Middle frontal gyrus (tissue), 1 donor: ENCODE data around the gene P4HA3.

Experiments used
- DNase-seq: peaks from one replicate; pipeline ENCODE4 v3.0.0-alpha.2; 2015; ENCODE audit warnings: low spot score; ENCODE audit errors: extremely low spot score

The P4HA3 gene

DNA sequence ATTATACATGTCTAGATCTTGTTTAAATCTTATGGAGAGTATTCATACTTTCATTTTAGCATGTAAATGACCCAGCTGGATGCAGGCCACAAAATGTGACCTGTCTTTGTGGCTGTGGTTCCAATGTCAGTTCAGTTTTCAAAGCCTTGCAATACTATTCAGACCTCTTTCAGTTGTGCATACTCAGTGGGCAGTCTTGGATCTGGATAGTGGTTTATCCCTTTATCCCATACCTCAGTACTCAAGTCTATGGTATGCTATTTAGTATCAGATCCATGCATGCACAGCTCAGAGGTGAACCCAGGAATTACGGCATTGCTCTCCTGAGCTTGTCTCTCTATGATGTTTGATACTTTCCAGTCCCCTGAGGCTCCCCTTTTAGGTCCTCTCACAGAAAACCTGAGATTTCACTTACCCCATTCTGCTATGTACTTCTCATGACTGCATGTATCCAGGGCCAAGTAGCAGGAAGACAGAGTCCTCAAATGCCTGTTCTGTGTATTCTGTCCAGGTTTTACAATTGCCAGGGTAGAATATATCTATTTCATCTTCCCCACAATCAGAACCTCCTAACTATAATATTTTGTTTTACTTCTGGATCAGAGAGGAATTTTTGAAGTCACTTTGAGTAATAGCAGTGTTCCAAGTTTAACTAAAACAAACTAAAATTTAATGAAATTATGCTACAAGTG lies 6.9 kb upstream of the P4HA3 start:
- DNase-seq = no peak

DNA sequence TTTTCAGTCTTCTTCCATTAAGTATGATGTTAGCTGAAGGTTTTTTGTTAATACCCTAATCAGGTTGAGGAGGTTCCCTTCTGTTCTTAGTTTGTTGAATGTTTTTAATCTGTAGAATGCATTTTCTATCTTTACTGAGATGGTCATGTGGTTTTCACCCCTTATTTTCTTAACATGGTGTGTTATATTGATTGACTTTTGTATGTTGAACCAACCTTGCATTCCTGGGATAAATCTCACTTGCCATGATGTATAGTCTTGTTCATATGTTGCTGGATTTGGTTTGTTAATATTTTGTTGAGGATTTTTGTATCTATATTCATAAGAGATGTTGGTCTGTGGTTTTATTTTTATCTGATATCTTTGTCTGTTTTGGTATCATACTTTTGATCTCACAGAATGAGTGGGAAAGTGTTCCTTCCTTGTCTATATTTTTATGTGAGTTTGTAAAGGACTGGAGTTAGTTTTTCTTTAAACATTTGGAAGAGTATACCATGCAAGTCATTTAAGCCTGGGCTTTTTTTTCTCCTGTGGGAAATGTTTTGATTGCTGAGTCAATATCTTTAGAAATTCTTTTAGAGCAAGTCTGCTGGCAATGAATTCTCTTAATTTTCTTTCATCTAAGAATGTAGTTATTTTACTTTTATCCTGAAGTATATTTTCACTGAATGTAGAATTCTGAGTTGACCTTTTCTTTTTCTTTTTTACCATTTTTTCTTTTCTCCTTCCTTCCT lies 5.5 kb upstream of the P4HA3 start:
- DNase-seq = no peak

DNA sequence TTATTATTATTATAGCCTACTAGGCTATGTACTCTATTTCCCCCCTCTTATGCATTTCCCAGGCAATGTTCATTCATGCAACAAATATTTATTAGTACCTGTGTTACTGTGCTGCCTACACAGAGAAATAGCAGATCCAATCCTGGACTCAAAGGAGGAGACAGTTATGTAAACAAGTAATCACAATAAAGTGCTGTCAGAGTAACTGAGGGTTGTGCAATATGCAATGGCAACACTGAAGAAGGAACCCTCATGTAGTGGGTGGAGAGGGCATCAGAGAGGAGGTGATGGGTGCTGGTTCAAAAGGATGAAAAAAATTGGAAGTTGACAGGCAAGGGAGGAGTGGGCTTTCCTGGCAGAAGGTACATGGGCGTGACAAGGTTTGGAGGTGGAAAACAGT lies 886 bp upstream of the P4HA3 start:
- no peak for DNase-seq

DNA sequence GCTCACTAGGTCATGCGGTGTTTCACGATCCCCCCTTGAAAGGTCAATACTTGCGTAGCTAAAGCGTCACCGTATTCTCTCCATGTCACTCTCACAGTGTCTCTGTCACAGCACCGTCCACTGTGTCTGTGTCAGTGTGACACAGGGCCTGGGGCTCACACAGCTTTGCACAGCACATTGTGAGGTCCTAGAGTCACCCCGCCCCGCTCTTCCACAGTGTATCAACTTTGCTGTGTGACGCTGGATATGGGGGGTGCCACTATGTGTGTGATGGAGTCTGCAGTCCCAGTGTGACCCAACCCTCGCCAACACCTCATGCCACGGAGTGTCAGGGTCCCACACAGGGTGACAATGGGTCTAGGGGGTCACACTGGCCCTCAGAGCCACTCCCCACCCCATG lies 583 bp downstream of the P4HA3 start:
- no peak for DNase-seq

DNA sequence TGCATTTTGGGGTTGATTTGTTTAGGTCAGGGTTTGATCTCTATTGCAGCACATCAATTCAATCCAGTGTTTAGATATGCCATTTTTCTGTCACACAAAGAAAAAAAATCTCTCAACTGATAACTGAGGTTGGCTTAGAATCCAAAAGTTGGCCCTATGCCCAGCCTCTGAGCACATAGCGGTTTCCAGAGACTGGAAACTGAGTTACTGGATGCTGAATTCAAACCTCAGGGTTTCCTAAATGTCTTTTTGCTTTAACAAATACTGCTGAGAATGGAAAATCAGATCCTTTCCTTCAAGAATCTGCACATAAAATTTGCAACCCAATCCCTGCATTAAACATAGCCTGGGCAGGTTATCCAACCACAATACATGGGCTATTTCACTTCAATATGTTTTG lies 4.0 kb downstream of the P4HA3 start:
- DNase-seq = no peak

DNA sequence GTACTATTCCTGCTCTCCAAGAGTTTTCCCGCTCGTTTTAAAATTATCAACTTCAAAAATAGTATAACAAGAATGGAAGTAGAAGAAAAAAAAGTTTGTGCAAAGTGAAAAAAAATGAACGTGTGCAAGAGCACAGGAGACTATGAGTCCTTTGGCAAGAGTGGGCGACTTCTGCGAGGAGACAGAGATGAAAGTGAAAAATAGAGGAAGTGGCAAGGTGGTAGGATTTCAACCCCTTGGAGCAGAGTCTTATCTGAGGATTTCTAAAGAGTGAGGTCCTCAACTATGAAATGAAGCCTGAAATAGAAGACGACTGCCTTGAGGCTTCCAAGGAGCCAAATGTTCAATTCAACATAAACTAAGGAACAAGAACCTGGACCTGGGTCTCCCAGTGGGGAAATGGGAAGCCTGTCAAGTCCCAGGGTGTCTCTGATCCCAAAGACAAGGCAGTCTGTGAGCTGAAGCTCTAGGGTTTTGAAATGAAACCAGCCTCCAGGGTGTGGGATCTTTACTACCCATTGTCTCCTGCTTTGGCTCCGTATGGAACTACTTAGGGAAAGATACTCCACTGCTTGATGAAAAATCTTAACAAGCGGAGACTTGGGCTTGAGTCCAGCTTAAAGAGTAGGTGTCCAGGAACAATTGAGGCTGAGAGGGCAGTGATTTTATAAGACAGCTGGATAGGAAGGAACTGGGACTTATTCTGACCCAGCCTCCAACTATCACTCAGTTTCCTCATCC lies 4.8 kb downstream of the P4HA3 start:
- DNase-seq = no peak

DNA sequence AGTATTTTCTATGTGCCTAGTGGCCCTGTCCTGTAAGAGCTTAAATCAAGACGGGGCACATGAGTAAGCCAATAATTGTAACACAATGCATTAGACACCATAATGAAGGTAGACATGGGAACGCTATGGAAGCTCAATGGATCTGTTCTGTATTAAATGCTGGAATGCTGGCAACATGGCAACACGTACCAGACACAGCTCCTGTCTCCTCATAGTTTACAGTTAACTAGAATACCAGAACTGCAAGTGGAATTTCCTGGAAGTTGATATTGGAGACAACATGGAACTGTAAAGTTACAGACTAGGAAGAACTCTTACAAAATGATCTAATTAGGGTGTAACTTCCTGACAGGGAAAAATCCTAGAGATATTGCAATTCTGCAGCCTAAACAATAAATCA lies 12.4 kb downstream of the P4HA3 start:
- no peak for DNase-seq

DNA sequence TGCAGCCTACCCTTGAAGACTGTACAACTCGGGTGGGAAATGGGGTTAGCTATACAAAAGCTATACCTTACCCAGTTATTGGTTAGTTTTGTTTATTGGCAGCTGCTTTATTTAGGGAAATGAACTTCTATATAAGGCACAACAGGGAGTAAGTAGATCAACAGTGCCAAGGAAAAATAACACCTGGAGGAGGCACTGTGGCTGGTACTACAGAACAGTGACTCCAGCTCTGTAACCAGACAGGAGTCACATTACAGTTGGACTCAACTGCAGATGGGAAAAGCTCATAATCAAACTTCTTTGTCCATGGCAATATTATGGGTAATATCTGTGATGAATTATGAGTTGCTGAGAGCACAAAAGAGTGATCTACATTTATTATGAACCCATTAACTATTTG lies 14.0 kb downstream of the P4HA3 start:
- DNase-seq = no peak

DNA sequence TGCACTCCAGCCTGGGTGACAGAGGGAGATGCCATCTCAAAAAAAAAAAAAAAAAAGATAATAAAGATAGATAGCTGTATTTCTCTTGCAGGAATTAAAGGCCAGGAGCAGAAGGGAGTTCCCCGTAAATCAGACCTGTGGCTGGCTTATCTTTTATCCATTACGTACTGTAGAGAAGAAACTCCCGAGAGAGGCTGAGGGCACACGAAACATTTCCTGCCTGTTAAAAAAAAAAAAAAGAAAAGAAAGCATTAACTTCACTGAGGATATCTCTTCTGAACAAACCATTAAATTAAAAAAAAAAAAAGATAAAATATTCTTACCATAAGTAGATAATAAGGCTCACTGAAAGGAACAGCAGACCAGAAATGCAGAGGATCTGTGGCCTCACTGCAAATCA lies 22.5 kb downstream of the P4HA3 start:
- DNase-seq = no peak

DNA sequence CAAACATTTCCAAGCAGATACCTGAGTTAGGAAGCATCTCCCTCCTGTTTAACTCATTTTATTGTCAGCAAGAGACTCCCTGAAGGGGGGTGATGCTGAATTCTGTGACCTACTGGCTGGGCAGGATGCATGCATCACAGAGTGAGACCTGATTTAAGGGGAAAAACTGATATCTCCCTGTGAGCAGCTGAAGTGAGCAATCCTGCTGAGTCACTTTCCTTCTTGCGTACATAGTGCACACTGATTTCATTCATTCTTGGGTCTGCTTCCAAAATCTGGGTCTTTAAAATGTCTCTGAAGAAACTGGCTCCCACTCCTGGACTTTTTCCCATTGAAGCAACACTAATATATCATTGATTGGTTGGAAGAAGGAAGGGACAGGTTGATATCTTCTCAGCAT lies 23.3 kb downstream of the P4HA3 start:
- DNase-seq = no peak

DNA sequence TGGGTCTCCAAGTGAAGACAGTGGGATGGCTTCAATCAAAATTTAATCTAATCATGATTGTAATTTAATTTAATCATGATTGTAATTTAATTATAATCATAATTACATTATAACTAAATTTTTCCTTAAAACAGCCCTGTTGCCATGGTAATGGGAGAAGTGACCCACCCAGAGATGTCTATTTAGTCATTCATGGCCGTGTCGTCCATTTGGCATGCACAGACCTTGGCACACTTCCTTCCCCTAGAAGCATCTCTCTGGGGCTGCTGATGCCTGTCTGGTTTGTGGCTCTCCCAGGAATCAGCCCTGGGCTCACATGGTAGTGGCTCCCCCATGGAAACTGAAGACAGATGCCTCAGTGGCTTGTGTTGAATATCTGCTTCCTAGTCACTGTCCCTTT lies 27.0 kb downstream of the P4HA3 start:
- DNase-seq = no peak

DNA sequence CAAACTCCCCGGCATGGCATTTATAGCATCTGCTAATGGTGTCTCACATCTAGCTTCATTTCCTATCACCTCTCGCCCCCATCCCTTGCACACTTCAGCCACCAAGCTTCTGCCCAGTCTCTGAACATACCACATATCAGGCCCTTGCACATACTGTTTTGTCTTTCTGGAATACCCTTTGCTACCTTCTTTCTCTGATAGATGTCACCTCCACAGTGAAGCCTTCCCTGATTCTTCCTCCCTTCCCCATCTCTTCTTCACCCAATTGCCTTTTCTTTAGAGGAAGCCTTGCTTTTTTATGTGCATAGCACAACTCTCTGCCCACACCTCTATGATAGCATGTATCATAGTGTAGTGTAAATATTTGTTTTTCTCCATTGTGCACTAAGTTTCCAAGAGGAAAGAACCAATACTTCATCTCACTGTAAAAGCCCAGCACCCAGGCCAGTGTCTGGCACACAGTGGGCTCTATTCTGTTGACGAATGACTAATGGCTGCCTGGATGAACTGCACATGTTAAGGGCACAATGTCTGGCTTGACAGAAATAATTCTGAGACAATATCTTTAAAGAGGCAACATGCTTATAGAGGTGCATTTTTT lies 27.8 kb downstream of the P4HA3 start:
- DNase-seq = no peak

DNA sequence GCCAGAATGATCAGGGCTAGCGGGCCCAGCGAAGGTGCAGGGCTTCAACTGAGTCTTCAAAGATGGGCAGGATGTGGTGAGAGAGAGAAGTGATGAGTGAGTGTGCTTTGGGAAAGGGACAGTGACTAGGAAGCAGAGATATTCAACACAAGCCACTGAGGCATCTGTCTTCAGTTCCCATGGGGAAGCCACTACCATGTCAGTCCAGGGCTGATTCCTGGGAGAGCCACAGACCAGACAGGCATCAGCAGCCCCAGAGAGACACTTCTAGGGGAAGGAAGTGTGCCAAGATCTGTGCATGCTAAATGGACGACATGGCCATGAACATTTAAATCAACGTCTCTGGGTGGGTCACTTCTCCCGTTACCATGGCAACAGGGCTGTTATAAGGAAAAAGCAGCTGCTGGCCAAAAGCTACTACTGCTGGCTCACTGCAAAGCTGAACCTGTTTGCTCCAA lies 28.5 kb downstream of the P4HA3 start:
- DNase-seq = no peak

DNA sequence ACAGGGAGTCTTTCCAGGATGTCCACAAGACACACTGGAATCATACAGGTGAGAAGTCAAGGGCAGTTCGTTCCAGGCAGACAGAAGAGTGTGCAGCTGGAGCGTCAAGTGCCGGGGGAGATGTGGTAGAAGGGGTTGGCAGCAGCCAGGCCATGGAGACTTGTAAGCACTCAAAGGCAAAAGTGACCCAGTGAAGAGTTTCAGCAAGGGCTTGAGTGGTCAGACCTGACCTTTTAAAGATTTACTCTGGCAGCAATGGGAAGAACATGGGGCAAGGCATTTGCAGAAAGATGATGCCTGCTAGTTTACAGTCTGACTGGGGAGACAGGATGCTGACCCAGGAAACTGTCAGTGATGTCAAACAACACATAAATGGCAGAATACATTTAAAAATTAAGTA lies 29.0 kb downstream of the P4HA3 start:
- no peak for DNase-seq

DNA sequence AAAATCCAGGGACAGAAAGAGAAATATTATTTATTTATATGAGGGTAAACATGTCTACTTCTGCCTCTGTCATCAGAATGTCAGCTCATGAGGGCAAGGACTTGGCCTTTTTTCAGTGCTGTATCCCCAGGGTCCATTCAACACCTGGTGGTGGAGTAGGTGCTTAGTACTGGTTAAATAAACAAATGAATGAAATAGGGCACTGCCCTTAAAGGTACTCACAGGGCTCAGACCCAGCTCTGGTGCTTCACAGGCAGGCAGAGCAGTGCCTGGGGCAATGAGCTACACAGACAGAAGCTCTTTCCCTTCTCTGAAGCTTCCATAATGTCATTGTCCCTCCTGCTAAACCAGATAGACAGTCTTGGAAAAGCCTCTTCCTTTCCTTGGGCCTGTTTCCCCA lies 30.9 kb downstream of the P4HA3 start:
- DNase-seq = no peak

DNA sequence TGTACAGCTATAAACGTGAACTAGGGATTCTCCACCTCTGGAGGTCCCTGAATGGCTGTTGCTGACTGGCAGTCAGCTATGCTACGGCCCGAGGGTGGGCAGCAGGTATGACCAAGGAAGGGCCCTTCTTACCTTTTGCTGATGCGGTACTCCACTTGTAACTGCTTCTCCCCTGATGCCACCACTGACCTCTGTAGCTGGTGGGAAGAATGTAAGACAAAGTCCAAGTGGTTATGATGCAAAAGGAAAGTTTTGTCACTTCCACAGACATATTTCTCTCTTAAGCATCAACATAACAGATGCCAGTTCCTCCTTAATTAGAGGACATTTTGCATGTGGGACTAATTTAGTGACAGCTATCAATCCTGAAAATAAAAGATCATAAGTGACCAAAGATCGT lies 32.2 kb downstream of the P4HA3 start:
- no peak for DNase-seq

DNA sequence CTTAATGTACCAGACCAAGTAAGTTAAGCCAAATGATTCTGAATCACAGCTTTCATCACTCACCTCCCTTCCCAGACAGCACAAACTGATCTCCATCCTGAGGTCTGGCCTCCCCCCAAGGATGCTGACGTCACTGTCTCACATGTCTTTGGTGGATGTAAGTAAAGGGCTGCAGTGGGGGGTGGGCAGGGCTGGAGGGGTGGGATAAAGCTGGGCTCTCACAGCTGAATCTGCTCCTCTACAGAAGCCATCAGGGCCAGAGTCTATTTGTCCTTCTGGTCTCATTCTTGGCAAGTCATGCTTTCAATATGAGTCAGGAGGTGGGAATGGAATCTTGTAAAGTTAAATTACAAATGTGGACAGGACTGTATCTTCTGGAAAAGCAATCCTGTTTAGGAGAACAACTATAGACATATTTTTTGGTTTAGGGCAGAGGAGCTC lies 32.7 kb downstream of the P4HA3 start:
- no peak for DNase-seq

DNA sequence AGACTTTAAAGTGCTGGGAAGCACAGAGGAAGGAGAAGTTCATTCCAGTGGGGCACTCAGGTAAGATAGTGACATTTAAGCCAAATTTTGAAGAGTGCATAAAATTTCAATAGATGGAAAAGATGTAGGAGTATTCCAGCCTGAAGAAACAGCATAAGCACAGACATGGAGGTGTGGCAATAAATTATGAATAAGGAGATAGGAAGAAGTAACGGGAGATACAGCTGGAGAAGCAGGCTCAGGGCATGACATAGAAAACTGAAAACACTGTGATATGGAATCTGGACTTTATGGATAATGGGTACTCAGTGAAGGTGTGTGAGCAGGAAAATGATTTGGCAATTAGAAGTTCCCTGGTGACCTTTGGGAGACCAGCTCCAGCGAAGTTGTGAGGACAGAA lies 33.3 kb downstream of the P4HA3 start:
- DNase-seq = no peak

DNA sequence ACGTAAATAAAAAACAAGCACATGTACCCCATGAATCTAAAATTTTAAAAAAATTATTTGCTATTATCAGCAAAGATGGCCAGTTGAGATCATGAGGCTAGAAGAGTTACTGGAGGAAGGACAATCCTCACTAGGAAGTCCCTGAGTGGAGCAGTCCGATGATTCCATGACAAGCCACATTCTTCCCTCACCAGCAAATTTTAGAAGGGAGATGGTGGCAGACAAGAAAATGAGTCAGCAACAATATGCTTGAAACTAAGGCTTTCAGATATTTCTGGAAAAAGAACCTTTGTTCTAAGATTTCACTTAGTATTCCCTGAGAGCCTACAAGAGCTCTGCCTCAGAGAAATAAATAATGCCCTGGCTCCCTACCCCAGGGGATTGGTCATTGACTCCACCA lies 34.9 kb downstream of the P4HA3 start:
- DNase-seq = no peak

DNA sequence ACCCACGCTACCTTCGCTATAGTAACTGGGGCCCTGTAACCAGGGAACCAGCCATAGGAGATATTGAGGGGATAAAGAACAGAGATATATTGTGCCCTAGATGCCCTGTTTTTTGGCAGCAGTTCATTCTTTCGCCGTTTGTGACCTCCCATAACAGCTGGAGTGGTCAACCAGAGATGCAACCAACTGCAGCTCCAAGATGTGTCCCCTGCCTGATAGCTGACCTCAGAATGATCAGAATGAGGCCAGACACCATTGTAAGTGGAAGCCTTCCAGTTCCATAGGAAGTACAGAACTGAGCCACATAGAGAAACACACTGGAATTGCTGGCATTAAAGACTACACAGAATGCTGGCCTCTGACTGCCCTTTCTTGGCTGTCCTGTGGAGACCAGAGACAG lies 39.2 kb downstream of the P4HA3 start:
- DNase-seq = no peak

DNA sequence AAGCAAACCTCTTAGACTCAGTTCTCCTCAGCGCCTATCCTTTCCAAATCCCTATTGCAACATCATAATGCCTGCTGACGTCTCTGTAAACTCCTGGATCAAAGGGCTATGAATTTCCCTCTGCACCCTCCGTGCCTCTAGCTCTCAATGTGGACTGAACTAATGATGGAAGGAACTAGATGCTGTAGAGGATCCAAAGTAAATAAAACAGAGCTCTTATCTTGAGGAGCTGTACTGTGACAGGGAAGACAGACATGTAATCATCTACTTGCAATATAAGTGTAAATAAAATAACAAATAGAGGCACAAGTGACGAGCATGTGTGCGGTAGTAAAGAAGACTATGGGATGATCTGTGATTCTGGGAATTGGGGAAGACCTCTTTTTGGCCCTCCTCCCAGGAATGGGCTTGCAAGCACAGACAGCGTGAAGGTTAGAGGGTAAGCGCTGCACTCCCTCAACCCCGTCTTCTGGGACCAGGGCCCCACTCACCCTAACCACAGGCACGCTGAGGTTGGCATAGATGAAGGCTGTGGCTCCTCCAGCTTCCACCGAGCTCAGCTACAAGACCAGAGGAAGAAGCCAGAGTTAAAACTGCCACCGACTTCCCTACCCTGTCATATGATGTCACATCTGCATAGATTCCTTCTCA lies 42.2 kb downstream of the P4HA3 start:
- no peak for DNase-seq

DNA sequence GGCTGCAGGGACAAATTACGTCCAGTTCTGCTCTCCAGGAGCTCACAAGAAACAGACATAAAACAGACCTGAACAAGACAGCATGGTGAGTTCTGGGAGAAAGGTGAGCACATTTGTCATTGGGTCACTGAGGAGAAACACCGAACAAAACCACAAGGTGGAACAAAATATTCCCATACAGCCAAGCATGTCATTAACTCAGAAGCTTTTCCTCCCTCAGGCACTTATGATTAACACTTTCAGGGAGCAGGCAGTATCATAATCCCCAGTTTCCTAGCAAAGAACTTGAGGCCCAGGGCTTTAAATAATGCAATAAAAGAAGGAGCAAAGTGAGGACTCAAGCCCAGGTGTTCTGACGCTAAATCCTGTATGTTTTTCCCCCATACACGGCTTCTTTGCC lies 43.0 kb downstream of the P4HA3 start:
- DNase-seq = no peak
